Heart right ventricle (tissue), 16 donors: ENCODE measurements around the gene DENND4C. TPM values are rescaled to one million over a fixed set of nuclear protein-coding genes. Genes with fewer than 3 reads are reported as not detected.

Experiments
- ATAC-seq, 8 donors: fragments of 200-7000 bp; cut with Tn5 transposase; one replicate each; pipeline ENCODE4 v1.9.1; 2020; ENCODE audit warnings: mild to moderate bottlenecking in 8 of 8, moderate library complexity in 8 of 8, moderate number of reproducible peaks in 1 of 8
- DNase-seq, 2 donors: peaks; one replicate each; pipeline ENCODE4 v3.0.0-alpha.2; 2020
- H3K27ac ChIP-seq, 10 donors: fragments of 200-600 bp; sonication (generic) in 2 of 10; one replicate each; pipeline versions ENCODE4 v1.5.0 to v1.8.0; 2020 to 2022; ENCODE audit warnings: mild to moderate bottlenecking in 3 of 10
- H3K27me3 ChIP-seq, 7 donors: fragments of 200-600 bp; one replicate each; pipeline ENCODE4 v1.8.0; 2021 to 2022; ENCODE audit warnings: mild to moderate bottlenecking in 2 of 7
- H3K36me3 ChIP-seq, 9 donors: fragments of 200-600 bp; sonication (generic) in 1 of 9; one replicate each; pipeline versions ENCODE4 v1.5.0 to v1.8.0; 2020 to 2022; ENCODE audit warnings: mild to moderate bottlenecking in 2 of 9
- H3K4me1 ChIP-seq, 9 donors: fragments of 200-600 bp; sonication (generic) in 1 of 9; one replicate each; pipeline versions ENCODE4 v1.5.0 to v1.8.0; 2020 to 2022; ENCODE audit warnings: mild to moderate bottlenecking in 4 of 9
- H3K4me3 ChIP-seq, 10 donors: fragments of 200-600 bp; sonication (generic) in 2 of 10; one replicate each; pipeline versions ENCODE4 v1.5.0 to v1.8.0; 2020 to 2022; ENCODE audit warnings: mild to moderate bottlenecking in 7 of 10, moderate library complexity in 2 of 10
- H3K9me3 ChIP-seq, 11 donors: fragments of 200-600 bp in 10 of 11; sonication (generic) in 2 of 11; one replicate each; pipeline versions ENCODE4 v1.5.0 to v1.8.0; 2013 to 2022; ENCODE audit warnings: mild to moderate bottlenecking in 2 of 11, control low read depth in 1 of 11, moderate library complexity in 1 of 11
- CTCF ChIP-seq, 9 donors: fragments of 200-600 bp; sonication (generic) in 2 of 9; IDR thresholded peaks; one replicate each; pipeline versions ENCODE4 v1.5.0 to v1.8.0; 2021 to 2022; ENCODE audit warnings: antibody characterized with exemption in 9 of 9, mild to moderate bottlenecking in 5 of 9, moderate library complexity in 1 of 9
- WGBS, 2 donors: extraction: QIAGEN DNeasy Blood & Tissue Kit; methylation state at CpG; one replicate each; pipeline ENCODE4 v1.1.7; 2013; ENCODE audit warnings: inconsistent platforms in 1 of 2; 5-methylcytosine and 5-hydroxymethylcytosine counted together
- intact Hi-C, 10 donors: fragments of 100-400 bp; cut with DNase I; formaldehyde crosslinking; loops; one replicate each; pipeline versions ENCODE4 v1.11.1 to v1.14.2; 2022
- polyA plus RNA-seq, 2 donors: library from polyadenylated mRNA; stranded (reverse); fragments of 200-250 nt; gene quantifications; one replicate each; pipeline ENCODE4 v1.2.3, GENCODE V29; 2013
- total RNA-seq, 10 donors: library from RNA; stranded (reverse); fragmentation: NEBNext Ultra II Directional in 3 of 10; extraction: Animal tissue kit (Norgen Biotek cat#: 25700) in 3 of 10; gene quantifications; one replicate each; pipeline versions ENCODE4 v1.2.1 to v1.2.4, GENCODE V29; 2021 to 2023
- donor health status: Arrhythmogenic right ventricular cardiomyopathy.
- donor health status: ischemic (EF 13 %, LVEDD 7.1; RV severe dilation, severe dysfunction).
- donor health status: healthy with polysubstance abuse.
- donor health status: DM: no; HTN: yes; CAD: no.
- donor health status: DM: no; HTN: no; CAD: no.
- donor health status: ischemic (EF 25% LVEDD 6.9; RV normal size, moderate dysfunction).
- donor health status: ischemic (EF 25% LVEDD 5.7; RV mildly dilated, moderate dysfunction).
- donor health status: healthy.
- donor health status: DM: yes; HTN: yes; CAD: no.
- donor health status: Ischemic cardiomyopathy.
- donor health status: ischemic (EF 35%, LVEDD 5.7; RV mildly dilated, moderate dysfunction).
- donor health status: nonischemic (EF 11% LVEDD 7.7; RV severe dilation, severe dysfunction).
- donor health status: DM: yes; HTN: yes; CAD: no.
- donor health status: PGD.
- donor health status: ischemic (EF 29% LVEDD 5.4; RV normal size, mild dysfunction).
- donor health status: nonischemic (EF 23%, LVEDD 6.1; RV moderate dilation, normal function).

Gene DENND4C
- total and polyA plus RNA-seq, 12 donors = 5.4 to 28.3 (median 23.5) TPM

GRCh38 chr9:19303216-19303615 is 72.7 kb downstream of the DENND4C start:
- no peak overlapping the region for H3K27ac ChIP-seq
- no peak overlapping the region for H3K4me3 ChIP-seq
- H3K36me3 ChIP-seq = peaks cover 0 to 100% (median 21%) of the 10 kb centered on the region in 9 donors
- DNase-seq (no peak), ATAC-seq (no peak)
- 98 to 100% methylated on average over 1 of the region's 1 CpG for WGBS, 2 donors
- intact Hi-C loops = no loop called here
- no peak for TF ChIP-seq CTCF (IDR thresholded peaks at IDR 0.05)
- no peaks in the 10 kb centered on the region for H3K27me3 ChIP-seq
- H3K9me3 ChIP-seq = no peaks in the 10 kb centered on the region
- no peaks in the 10 kb centered on the region for H3K4me1 ChIP-seq

GRCh38 chr9:19306568-19306967 is 76.1 kb downstream of the DENND4C start:
- Histone ChIP-seq H3K9me3 (no peaks in the 10 kb centered on the region), H3K4me1 (no peaks in the 10 kb centered on the region), H3K27ac (no peak overlapping the region), H3K4me3 (no peak overlapping the region), H3K36me3 (peaks cover 0 to 75% (median 5%) of the 10 kb centered on the region in 9 donors), H3K27me3 (no peaks in the 10 kb centered on the region)
- intact Hi-C loops = no loop called here
- DNase-seq (no peak), ATAC-seq (no peak)
- TF ChIP-seq CTCF (IDR thresholded peaks at IDR 0.05) = no peak
- 98 to 100% methylated on average over 5 of the region's 5 CpGs for WGBS, 2 donors

GRCh38 chr9:19310246-19310645 is 79.8 kb downstream of the DENND4C start:
- 96 to 100% methylated on average over 1 of the region's 1 CpG for WGBS, 2 donors
- H3K9me3 ChIP-seq = no peaks in the 10 kb centered on the region
- H3K36me3 ChIP-seq = peaks cover 0 to 43% (median 0%) of the 10 kb centered on the region in 9 donors
- no peak overlapping the region for H3K4me3 ChIP-seq
- intact Hi-C loops = no loop called here
- H3K4me1 ChIP-seq = peaks cover 0 to 8% (median 0%) of the 10 kb centered on the region in 9 donors
- DNase-seq = no peak
- TF ChIP-seq CTCF (IDR thresholded peaks at IDR 0.05) = no peak
- no peak for ATAC-seq
- H3K27me3 ChIP-seq = no peaks in the 10 kb centered on the region
- H3K27ac ChIP-seq = no peak overlapping the region

- Histone ChIP-seq H3K4me3 (no peak overlapping the region), H3K4me1 (peaks cover 0 to 8% (median 0%) of the 10 kb centered on the region in 9 donors), H3K27me3 (no peaks in the 10 kb centered on the region), H3K9me3 (no peaks in the 10 kb centered on the region), H3K27ac (no peak overlapping the region), H3K36me3 (peaks cover 0 to 44% (median 3%) of the 10 kb centered on the region in 9 donors)
- 33 to 45% methylated on average over 3 of the region's 3 CpGs for WGBS, 2 donors
- DNase-seq (no peak), ATAC-seq (peak in 3 of 8 donors; percentile 21 to 52 (median 42))
- intact Hi-C loops = no loop called here
- TF ChIP-seq CTCF (IDR thresholded peaks at IDR 0.05) = no peak
These were observed 83.1 kb downstream of the DENND4C start for GRCh38 chr9:19313573-19313972.
